ENCODE data around the gene SNTG2. TPM values are rescaled to one million over a fixed set of nuclear protein-coding genes. Genes with fewer than 3 reads are reported as not detected.

Gene SNTG2
- total RNA-seq, 1 donor: 0.09 TPM

DNA sequence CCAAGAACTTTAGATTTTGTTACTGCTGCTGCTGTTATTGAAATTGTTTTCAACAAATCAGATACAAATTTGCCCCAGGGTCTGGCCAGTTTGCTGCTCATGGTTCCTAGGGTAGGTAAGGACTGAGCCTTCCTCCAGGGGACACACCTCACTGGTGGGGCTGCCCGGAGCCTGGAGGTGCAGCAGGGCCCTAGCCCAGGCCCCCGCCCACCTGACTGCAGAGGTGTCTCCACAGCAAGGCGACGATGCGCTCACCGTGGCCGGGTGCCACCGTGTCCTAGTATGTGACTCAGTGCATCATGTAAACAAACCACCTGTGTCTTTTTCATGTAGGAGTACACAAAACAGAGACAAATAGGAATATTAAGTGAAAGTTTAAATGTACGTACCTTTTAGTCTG, 309.1 kb downstream of the SNTG2 start:
- DNase-seq (ENCODE audit: low read depth): no peak
- TF ChIP-seq, protein P1, sequence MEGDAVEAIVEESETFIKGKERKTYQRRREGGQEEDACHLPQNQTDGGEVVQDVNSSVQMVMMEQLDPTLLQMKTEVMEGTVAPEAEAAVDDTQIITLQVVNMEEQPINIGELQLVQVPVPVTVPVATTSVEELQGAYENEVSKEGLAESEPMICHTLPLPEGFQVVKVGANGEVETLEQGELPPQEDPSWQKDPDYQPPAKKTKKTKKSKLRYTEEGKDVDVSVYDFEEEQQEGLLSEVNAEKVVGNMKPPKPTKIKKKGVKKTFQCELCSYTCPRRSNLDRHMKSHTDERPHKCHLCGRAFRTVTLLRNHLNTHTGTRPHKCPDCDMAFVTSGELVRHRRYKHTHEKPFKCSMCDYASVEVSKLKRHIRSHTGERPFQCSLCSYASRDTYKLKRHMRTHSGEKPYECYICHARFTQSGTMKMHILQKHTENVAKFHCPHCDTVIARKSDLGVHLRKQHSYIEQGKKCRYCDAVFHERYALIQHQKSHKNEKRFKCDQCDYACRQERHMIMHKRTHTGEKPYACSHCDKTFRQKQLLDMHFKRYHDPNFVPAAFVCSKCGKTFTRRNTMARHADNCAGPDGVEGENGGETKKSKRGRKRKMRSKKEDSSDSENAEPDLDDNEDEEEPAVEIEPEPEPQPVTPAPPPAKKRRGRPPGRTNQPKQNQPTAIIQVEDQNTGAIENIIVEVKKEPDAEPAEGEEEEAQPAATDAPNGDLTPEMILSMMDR (IDR thresholded peaks at IDR 0.05; ENCODE audit: insufficient read depth, low read length): no peak
- no peak overlapping the region for H3K4me3 ChIP-seq (ENCODE audit: low read depth, low read length)

DNA sequence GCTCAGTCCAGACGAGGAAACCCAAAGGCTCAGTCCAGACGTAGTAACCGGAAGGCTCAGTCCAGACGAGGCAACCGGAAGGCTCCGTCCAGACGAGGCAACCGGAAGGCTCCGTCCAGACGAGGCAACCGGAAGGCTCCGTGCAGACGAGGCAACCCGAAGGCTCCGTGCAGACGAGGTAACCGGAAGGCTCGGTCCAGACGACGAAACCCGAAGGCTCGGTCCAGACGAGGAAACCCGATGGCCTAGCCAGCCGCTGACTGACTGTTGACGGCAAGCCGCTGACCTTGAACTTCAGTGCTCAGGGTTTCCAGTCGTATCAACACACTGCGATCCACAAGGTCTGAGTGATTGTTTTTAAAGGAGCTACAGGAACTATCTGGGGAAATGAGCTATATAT, 312.0 kb downstream of the SNTG2 start:
- no peak for DNase-seq (ENCODE audit: low read depth)
- no peak overlapping the region for H3K4me3 ChIP-seq (ENCODE audit: low read depth, low read length)
- TF ChIP-seq, protein P1 (IDR thresholded peaks at IDR 0.05; ENCODE audit: insufficient read depth, low read length): no peak

DNA sequence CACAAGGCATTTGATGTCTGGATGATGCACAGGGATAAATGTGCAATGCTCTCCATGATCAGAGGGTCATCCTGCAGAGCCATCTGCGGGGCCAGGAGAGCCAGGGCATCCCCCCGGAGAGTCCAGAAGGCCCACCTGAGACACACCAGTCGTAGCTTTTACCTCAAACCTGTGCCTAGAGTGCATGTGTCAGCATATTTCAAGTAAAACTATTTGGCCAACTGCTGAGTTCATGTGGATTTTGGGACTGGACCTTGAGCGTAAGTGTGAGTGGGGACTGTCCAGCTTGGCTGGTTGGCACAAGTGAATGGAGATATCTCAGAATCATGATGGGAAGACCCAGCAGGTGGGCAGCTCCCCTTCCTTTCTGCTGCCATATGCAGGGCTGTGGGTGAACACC, 314.8 kb downstream of the SNTG2 start:
- TF ChIP-seq, protein P1 (IDR thresholded peaks at IDR 0.05; ENCODE audit: insufficient read depth, low read length): no peak

DNA sequence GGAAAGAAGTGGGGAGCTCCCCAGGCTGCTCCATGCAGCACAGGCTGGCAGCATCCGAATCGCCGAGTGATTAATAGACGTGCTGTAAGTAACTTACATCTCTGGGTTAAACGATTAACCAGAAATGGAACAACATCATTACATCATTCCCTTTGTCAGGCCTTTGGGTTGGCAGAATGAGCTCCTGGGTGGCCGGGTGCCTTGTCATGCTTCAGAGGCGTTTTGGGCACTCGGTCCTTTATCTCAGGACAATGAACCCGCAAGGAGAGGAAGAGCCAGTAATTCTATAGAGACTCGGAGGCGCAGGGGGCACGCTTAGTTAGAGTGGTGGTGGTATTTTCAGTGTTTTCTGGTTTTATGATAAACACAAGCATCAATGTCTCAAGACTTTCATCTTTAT, 315.7 kb downstream of the SNTG2 start:
- DNase-seq (ENCODE audit: low read depth): no peak
- TF ChIP-seq, protein P1 (IDR thresholded peaks at IDR 0.05; ENCODE audit: insufficient read depth, low read length): no peak
- H3K4me3 ChIP-seq (ENCODE audit: low read depth, low read length): no peak overlapping the region

More for the DNA sequence above, 314.8 kb downstream of the SNTG2 start:
- no peak for DNase-seq (ENCODE audit: low read depth)
- no peak overlapping the region for H3K4me3 ChIP-seq (ENCODE audit: low read depth, low read length)

DNA sequence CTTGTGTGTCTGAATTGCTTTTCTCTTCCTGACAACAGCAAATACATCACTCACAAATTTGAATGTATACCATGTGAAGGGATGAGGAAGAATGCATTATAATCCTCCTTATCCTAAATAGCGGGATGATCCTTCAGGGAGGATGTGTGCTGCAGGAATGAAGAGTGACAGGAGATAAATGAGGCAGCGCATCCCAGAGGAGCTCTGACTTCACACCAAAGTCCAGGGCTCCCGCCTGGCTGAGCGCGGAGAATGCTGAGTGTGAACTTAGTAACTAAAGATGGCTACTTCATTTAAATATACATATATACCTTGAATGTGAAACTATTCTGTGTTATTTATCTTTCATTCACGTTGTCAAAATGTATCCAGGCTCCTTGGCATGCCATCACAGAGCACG, 317.4 kb downstream of the SNTG2 start:
- DNase-seq (ENCODE audit: low read depth): no peak
- H3K4me3 ChIP-seq (ENCODE audit: low read depth, low read length): no peak overlapping the region
- TF ChIP-seq, protein P1 (IDR thresholded peaks at IDR 0.05; ENCODE audit: insufficient read depth, low read length): no peak

DNA sequence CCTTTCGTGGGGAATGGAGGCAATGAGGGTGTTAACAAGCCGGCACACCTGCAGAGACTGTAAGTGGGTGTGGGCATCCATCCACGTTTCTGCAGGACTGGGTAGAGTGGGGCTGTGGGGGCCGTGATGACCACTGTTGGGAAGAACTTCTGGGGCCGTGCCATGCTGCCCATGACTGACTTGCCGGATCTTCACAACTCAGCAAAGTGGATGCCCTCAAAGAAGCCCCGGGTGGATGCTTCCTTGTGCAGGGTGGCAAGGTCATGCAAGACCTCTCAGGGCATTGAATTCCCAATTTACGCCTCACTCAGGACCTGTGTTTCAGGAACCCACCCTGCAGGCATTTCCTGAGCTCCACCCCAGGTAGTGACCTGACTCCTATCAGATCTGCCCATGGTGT, 319.2 kb downstream of the SNTG2 start:
- TF ChIP-seq, protein P1 (IDR thresholded peaks at IDR 0.05; ENCODE audit: insufficient read depth, low read length): no peak
- DNase-seq (ENCODE audit: low read depth): no peak

DNA sequence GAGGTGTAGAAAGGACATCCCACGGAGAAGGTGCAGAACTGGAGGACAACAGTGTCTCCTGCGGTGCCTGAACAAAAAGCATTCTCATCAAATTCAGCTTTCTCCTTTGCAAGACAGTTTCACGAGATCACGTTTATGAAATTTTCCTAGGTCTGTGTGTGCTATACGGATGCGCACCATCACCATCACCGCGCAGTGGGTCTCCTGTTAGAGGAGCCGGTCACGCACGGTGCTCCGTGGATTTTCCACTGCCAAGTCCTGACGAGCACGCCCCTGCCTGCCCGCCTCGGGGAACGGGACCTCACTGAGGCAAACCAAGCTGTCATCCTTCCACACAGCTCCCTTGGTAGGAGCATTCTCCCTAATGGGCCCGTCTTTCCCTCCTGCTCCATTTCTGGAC, 322.2 kb downstream of the SNTG2 start:
- no peak overlapping the region for H3K4me3 ChIP-seq (ENCODE audit: low read depth, low read length)
- TF ChIP-seq, protein P1 (IDR thresholded peaks at IDR 0.05; ENCODE audit: insufficient read depth, low read length): no peak
- no peak for DNase-seq (ENCODE audit: low read depth)

More for the DNA sequence above, 319.2 kb downstream of the SNTG2 start:
- no peak overlapping the region for H3K4me3 ChIP-seq (ENCODE audit: low read depth, low read length)
